Measurements from ENCODE around the gene FOXP4. TPM values are rescaled to one million over a fixed set of nuclear protein-coding genes. Genes with fewer than 3 reads are reported as not detected.

FOXP4 gene
- total RNA-seq, 1 donor from 2014 or later = 41.9 TPM

DNA sequence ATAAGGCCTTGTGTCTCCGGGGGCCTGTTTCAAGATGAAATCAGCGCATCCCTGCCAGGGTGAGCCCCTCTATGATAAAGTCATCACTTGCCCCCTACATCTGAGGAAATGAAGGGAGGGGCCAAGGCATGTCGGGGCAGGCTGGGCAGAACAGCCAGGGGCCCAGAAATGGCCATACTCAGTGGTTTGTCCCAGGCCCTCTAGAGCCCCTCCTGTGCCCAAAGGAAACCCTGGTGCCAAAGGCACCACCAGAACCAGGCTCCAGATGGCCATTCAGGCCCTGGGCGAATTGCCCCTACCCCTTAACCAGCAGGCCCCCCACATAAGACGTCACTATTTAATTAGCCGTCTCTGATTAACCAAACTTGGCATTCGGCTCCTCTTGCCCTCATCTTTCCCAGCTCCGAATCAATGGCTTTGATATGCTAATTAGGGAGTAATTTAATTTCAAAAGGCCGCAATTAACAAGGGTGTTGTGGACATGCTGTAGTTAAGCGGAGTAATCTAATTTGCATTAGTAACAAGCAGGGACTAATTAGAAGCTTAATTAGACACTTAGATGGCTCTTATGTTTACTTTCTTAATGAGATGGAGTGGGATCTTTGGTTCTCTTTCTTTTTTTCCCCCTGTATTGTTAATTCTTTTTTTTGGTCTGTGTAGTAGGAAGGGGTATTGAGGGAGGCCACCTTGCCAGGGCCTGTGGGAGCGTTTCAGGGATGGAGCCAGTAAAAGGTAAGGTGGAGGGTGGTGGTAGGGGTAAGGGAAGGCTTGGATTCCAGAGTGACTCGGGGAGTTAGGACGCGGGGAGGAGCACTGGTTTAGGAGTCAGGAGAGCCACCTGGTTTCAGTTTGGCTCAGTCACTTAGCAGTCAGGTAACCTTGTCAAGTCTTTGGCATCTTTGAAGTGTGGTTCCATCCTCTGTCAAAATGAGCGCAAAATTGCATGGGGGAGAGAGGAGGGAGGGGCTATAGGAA lies 9.4 kb downstream of the FOXP4 start:
- H3K9me3 Mint-ChIP-seq (ENCODE audit: unreplicated experiment) = no peaks in the 10 kb centered on the region
- Histone ChIP-seq H3K36me3 (ENCODE audit: insufficient read depth, low read length) (no peaks in the 10 kb centered on the region), H3K9ac (ENCODE audit: low read length) (no peak overlapping the region), H3K27ac (ENCODE audit: low read depth, low read length) (no peak overlapping the region), H4K20me1 (ENCODE audit: insufficient read depth, low read length) (peaks cover 91% of the 10 kb centered on the region), H3K27me3 (ENCODE audit: insufficient read depth, low read length) (no peaks in the 10 kb centered on the region), H3K9me3 (ENCODE audit: insufficient read depth, low read depth, low read length) (no peaks in the 10 kb centered on the region), H3K4me2 (ENCODE audit: low read length) (no peak overlapping the region), H3K4me3 (ENCODE audit: insufficient read depth, low read depth, low read length) (no peak overlapping the region), H3K4me1 (ENCODE audit: insufficient read depth, low read length) (peaks cover 3% of the 10 kb centered on the region), H2AFZ (ENCODE audit: low read depth, low read length) (no peak overlapping the region), H3K79me2 (ENCODE audit: insufficient read depth, low read length) (peaks cover 51% of the 10 kb centered on the region)
- no peaks in the 10 kb centered on the region for H3K27me3 Mint-ChIP-seq (ENCODE audit: low read depth, unreplicated experiment)
- DNase-seq (ENCODE audit: low read depth) = no peak
- FAIRE-seq = no peak
- TF ChIP-seq, protein P1, sequence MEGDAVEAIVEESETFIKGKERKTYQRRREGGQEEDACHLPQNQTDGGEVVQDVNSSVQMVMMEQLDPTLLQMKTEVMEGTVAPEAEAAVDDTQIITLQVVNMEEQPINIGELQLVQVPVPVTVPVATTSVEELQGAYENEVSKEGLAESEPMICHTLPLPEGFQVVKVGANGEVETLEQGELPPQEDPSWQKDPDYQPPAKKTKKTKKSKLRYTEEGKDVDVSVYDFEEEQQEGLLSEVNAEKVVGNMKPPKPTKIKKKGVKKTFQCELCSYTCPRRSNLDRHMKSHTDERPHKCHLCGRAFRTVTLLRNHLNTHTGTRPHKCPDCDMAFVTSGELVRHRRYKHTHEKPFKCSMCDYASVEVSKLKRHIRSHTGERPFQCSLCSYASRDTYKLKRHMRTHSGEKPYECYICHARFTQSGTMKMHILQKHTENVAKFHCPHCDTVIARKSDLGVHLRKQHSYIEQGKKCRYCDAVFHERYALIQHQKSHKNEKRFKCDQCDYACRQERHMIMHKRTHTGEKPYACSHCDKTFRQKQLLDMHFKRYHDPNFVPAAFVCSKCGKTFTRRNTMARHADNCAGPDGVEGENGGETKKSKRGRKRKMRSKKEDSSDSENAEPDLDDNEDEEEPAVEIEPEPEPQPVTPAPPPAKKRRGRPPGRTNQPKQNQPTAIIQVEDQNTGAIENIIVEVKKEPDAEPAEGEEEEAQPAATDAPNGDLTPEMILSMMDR (IDR thresholded peaks at IDR 0.05; ENCODE audit: insufficient read depth, low read depth, low read length) = no peak
- H3K27ac Mint-ChIP-seq (ENCODE audit: unreplicated experiment) = no peak overlapping the region
- H3K4me3 Mint-ChIP-seq (ENCODE audit: unreplicated experiment) = no peak overlapping the region
- no peaks in the 10 kb centered on the region for H3K4me1 Mint-ChIP-seq (ENCODE audit: low read depth, unreplicated experiment)
- H3K36me3 Mint-ChIP-seq (ENCODE audit: low read depth, unreplicated experiment) = peaks cover 14% of the 10 kb centered on the region

DNA sequence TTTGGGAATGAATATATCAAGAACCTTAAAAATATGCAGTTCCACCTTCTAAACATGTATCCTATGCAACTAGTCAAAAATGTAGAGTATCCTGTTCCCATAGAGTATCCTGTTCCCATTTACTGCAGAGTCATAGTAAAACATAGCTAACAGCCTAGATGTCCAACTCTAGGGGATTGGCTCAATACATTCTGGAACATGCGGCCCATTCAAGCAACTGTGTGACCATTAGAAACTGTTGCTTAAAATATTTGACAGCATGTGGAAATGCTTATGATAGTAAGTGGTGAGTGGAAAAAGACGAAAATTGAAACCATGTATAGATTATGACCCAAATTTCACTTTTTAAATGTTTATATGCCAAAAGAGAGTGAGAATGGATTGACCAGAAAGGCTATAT lies 11.2 kb downstream of the FOXP4 start:
- Mint-ChIP-seq H3K27ac (ENCODE audit: unreplicated experiment) (no peak overlapping the region), H3K27me3 (ENCODE audit: low read depth, unreplicated experiment) (no peaks in the 10 kb centered on the region), H3K36me3 (ENCODE audit: low read depth, unreplicated experiment) (peaks cover 7% of the 10 kb centered on the region), H3K9me3 (ENCODE audit: unreplicated experiment) (no peaks in the 10 kb centered on the region), H3K4me1 (ENCODE audit: low read depth, unreplicated experiment) (no peaks in the 10 kb centered on the region), H3K4me3 (ENCODE audit: unreplicated experiment) (no peak overlapping the region)
- H4K20me1 ChIP-seq (ENCODE audit: insufficient read depth, low read length) = peaks cover 87% of the 10 kb centered on the region
- no peaks in the 10 kb centered on the region for H3K9me3 ChIP-seq (ENCODE audit: insufficient read depth, low read depth, low read length)
- H2AFZ ChIP-seq (ENCODE audit: low read depth, low read length) = no peak overlapping the region
- no peaks in the 10 kb centered on the region for H3K36me3 ChIP-seq (ENCODE audit: insufficient read depth, low read length)
- DNase-seq (ENCODE audit: low read depth) = no peak
- no peak for FAIRE-seq
- H3K9ac ChIP-seq (ENCODE audit: low read length) = no peak overlapping the region
- peaks cover 34% of the 10 kb centered on the region for H3K79me2 ChIP-seq (ENCODE audit: insufficient read depth, low read length)
- peaks cover 3% of the 10 kb centered on the region for H3K4me1 ChIP-seq (ENCODE audit: insufficient read depth, low read length)
- H3K27me3 ChIP-seq (ENCODE audit: insufficient read depth, low read length) = no peaks in the 10 kb centered on the region
- no peak for TF ChIP-seq EZH2 (IDR thresholded peaks at IDR 0.05; ENCODE audit: insufficient read depth, low read length)
- TF ChIP-seq, protein P1 (IDR thresholded peaks at IDR 0.05; ENCODE audit: insufficient read depth, low read depth, low read length) = no peak
- H3K4me2 ChIP-seq (ENCODE audit: low read length) = no peak overlapping the region
- H3K27ac ChIP-seq (ENCODE audit: low read depth, low read length) = no peak overlapping the region
- H3K4me3 ChIP-seq (ENCODE audit: insufficient read depth, low read depth, low read length) = no peak overlapping the region

Measured in astrocyte (in vitro differentiated cells and primary cell).